Measurements from ENCODE around the gene TNNC2.
A peak's percentile ranks its signal among the peaks of the same experiment; 100 is the strongest.

Gene TNNC2

GRCh38 chr20:45816951-45817350 lies 10.2 kb downstream of the TNNC2 start:
- DNase-seq (ENCODE audit: extremely low read depth, insufficient read length): no peak
- H3K4me3 ChIP-seq (replicated peaks; ENCODE audit: low read depth, low read length): no peak overlapping the region
- no peak for TF ChIP-seq CTCF (IDR thresholded peaks at IDR 0.05; ENCODE audit: insufficient read depth, low read length, poor library complexity, severe bottlenecking)
- no peaks in the 10 kb centered on the region for H3K27me3 ChIP-seq (replicated peaks; ENCODE audit: control insufficient read depth, insufficient read depth, low read length)
- peaks cover 10% of the 10 kb centered on the region for H3K36me3 ChIP-seq (ENCODE audit: control insufficient read depth, insufficient read depth, low read length)

GRCh38 chr20:45814314-45814713 lies 12.8 kb downstream of the TNNC2 start:
- peak overlapping the region; percentile 37 for H3K4me3 ChIP-seq (replicated peaks; ENCODE audit: low read depth, low read length)
- no peak for TF ChIP-seq CTCF (IDR thresholded peaks at IDR 0.05; ENCODE audit: insufficient read depth, low read length, poor library complexity, severe bottlenecking)
- H3K36me3 ChIP-seq (ENCODE audit: control insufficient read depth, insufficient read depth, low read length): peaks cover 19% of the 10 kb centered on the region
- DNase-seq (ENCODE audit: extremely low read depth, insufficient read length): no peak
- H3K27me3 ChIP-seq (replicated peaks; ENCODE audit: control insufficient read depth, insufficient read depth, low read length): no peaks in the 10 kb centered on the region

- H3K36me3 ChIP-seq (ENCODE audit: control insufficient read depth, insufficient read depth, low read length): peaks cover 24% of the 10 kb centered on the region
- TF ChIP-seq CTCF (IDR thresholded peaks at IDR 0.05; ENCODE audit: insufficient read depth, low read length, poor library complexity, severe bottlenecking): no peak
Measured at GRCh38 chr20:45813489-45813888, 13.6 kb downstream of the TNNC2 start.

GRCh38 chr20:45813006-45813340 lies 14.1 kb downstream of the TNNC2 start:
- Histone ChIP-seq H3K4me3 (replicated peaks; ENCODE audit: low read depth, low read length) (peak overlapping the region; percentile 89), H3K36me3 (ENCODE audit: control insufficient read depth, insufficient read depth, low read length) (peaks cover 25% of the 10 kb centered on the region), H3K27me3 (replicated peaks; ENCODE audit: control insufficient read depth, insufficient read depth, low read length) (no peaks in the 10 kb centered on the region)
- DNase-seq (ENCODE audit: extremely low read depth, insufficient read length): no peak
- no peak for TF ChIP-seq CTCF (IDR thresholded peaks at IDR 0.05; ENCODE audit: insufficient read depth, low read length, poor library complexity, severe bottlenecking)

More at GRCh38 chr20:45813489-45813888, 13.6 kb downstream of the TNNC2 start:
- DNase-seq (ENCODE audit: extremely low read depth, insufficient read length): no peak
- Histone ChIP-seq H3K27me3 (replicated peaks; ENCODE audit: control insufficient read depth, insufficient read depth, low read length) (no peaks in the 10 kb centered on the region), H3K4me3 (replicated peaks; ENCODE audit: low read depth, low read length) (peak overlapping the region; percentile 89)

- DNase-seq (ENCODE audit: extremely low read depth, insufficient read length): peak; percentile 91
- Histone ChIP-seq H3K4me3 (replicated peaks; ENCODE audit: low read depth, low read length) (peak within 1 kb of the TSS; percentile 89), H3K36me3 (ENCODE audit: control insufficient read depth, insufficient read depth, low read length) (peaks cover 25% of the 10 kb centered on the region), H3K27me3 (replicated peaks; ENCODE audit: control insufficient read depth, insufficient read depth, low read length) (no peaks in the 10 kb centered on the region)
- no peak for TF ChIP-seq CTCF (IDR thresholded peaks at IDR 0.05; ENCODE audit: insufficient read depth, low read length, poor library complexity, severe bottlenecking)
Measured at GRCh38 chr20:45812157-45813005, 14.7 kb downstream of the TNNC2 start, which contains the start of gene UBE2C. TSS of gene UBE2C (plus strand) at chr20:45812644. CDS start at chr20:45812696, 52 bp downstream.
